PC-3 (cell line): Measurements from ENCODE around the gene ABHD8.

Experiments
- CTCF ChIP-seq: fragments of 300-600 bp; sonication (generic); conservative IDR thresholded peaks from 2 replicates; pipeline ENCODE4 v1.5.1; 2017; ENCODE audit warnings: antibody characterized with exemption, low read depth, mild to moderate bottlenecking, low read length
- EZH2 ChIP-seq: fragments of 300-600 bp; sonication (generic); IDR thresholded peaks from one replicate; pipeline ENCODE4 v1.6.1; 2017; ENCODE audit warnings: antibody characterized with exemption, mild to moderate bottlenecking, low read length; ENCODE audit not compliant: unreplicated experiment
- EZH2phosphoT487 ChIP-seq: fragments of 300-600 bp; sonication (generic); IDR thresholded peaks from 2 replicates; pipeline ENCODE4 v1.6.1; 2018; ENCODE audit warnings: mild to moderate bottlenecking, antibody characterized with exemption, low read length, borderline replicate concordance

- TF ChIP-seq CTCF = no peak
- TF ChIP-seq EZH2 = no peak
- no peak for TF ChIP-seq EZH2phosphoT487
Observed at GRCh38 chr19:17279436-17279835, 23.8 kb downstream of the ABHD8 start.
